Activated T-helper 2 cell treated with anti-CD3 and anti-CD28 coated beads, Interferon-gamma antibody, Interleukin-2, Interleukin-4, amounts not matched to agents 10 μg/mL and 5 μg/mL and 100 μg/mL, durations not matched to agents 14 hours and 24 hours and 36 hours (primary cell): ENCODE measurements around the gene ARHGEF3. TPM values are rescaled to one million over a fixed set of nuclear protein-coding genes. Genes with fewer than 3 reads are reported as not detected.
"Not testable (repeated sequence)": the region's sequence is repeated elsewhere in the genome, so short reads cannot be mapped to it uniquely, and the experiment has no call there.

ENCODE experiments used
- DNase-seq: peaks from one replicate; pipeline ENCODE4 v3.0.0; 2021; ENCODE audit warnings: low spot score
- H3K27ac Mint-ChIP-seq: one replicate; pipeline ENCODE4 v1.8.0; 2021; ENCODE audit warnings: mixed read lengths
- H3K27me3 Mint-ChIP-seq: one replicate; pipeline ENCODE4 v1.8.0; 2021; ENCODE audit warnings: low read depth, mixed read lengths
- H3K36me3 Mint-ChIP-seq: one replicate; pipeline ENCODE4 v1.8.0; 2021; ENCODE audit warnings: low read depth, mixed read lengths
- H3K4me1 Mint-ChIP-seq: one replicate; pipeline ENCODE4 v1.8.0; 2021; ENCODE audit warnings: low read depth, mixed read lengths
- H3K4me3 Mint-ChIP-seq: one replicate; pipeline ENCODE4 v1.8.0; 2021; ENCODE audit warnings: low read depth, mild to moderate bottlenecking, moderate library complexity, mixed read lengths
- H3K9me3 Mint-ChIP-seq: one replicate; pipeline ENCODE4 v1.8.0; 2021; ENCODE audit warnings: mixed read lengths
- intact Hi-C: fragments of 100-400 bp; cut with micrococcal nuclease; formaldehyde crosslinking; loops from one replicate; pipeline ENCODE4 v1.15.1; 2023
- total RNA-seq: library from RNA; stranded (reverse); gene quantifications from 2 replicates; pipeline ENCODE4 v1.2.3, GENCODE V29; 2022

The ARHGEF3 gene
- total RNA-seq, 1 donor from 2014 or later = 38.3 TPM

DNA sequence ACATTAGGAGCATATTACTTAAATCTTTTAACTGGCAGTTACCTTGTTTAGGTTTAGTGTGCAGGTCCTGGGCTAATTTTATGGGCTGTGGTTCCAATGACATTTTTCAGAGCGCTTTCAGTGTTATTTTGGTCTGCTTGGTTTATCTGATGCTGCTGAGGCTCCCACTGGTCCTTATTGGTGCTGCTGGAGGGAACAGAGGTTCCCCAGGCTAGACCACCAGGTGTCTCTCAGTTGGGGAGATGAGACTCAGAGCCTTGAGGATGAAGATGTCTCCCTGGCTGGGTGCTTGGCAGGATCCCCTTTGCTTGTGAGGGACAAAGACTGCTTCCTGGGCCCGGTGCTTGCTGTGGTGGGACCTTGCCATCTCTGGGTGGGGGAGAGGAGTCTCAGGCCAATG is 90.4 kb downstream of the ARHGEF3 start:
- intact Hi-C loops = no loop called here
- Mint-ChIP-seq H3K27me3 (no peaks in the 10 kb centered on the region), H3K9me3 (peaks cover 10% of the 10 kb centered on the region), H3K27ac (no peak overlapping the region), H3K4me3 (no peak overlapping the region), H3K4me1 (peaks cover 8% of the 10 kb centered on the region), H3K36me3 (peaks cover 6% of the 10 kb centered on the region)
- DNase-seq = no peak

- not testable (repeated sequence) for H3K27me3 Mint-ChIP-seq, H3K36me3 Mint-ChIP-seq, H3K9me3 Mint-ChIP-seq, DNase-seq, H3K27ac Mint-ChIP-seq, H3K4me3 Mint-ChIP-seq
- peaks cover 24% of the 10 kb centered on the region for H3K4me1 Mint-ChIP-seq
- intact Hi-C loops = loop anchor here (5.0 kb wide), 1 partner anchor 50 kb away; no protein-coding TSS in a partner anchor
Observed at GRCh38 chr3:56707412-56707811, 94.3 kb downstream of the ARHGEF3 start.

DNA sequence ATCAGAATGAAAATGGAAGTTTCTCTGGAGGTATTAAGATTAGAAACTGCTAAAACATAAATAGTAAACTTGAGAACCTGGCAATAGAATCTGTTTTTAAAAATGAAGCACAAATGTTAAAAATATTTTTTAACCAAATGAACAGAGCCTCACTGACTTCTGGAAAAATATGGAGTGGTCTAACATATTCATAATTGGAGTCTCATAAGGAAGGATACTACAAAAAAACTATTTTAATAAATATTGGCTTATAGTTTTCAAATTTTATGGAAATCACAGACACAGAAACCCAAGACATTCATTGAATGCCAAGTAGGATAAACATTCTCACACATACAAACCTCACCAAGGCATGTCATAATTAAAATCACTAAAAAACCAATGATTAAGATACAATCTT is 95.1 kb downstream of the ARHGEF3 start:
- Mint-ChIP-seq H3K27me3 (no peaks in the 10 kb centered on the region), H3K9me3 (no peaks in the 10 kb centered on the region), H3K4me3 (no peak overlapping the region), H3K36me3 (no peaks in the 10 kb centered on the region), H3K27ac (no peak overlapping the region), H3K4me1 (peaks cover 24% of the 10 kb centered on the region)
- intact Hi-C loops = loop anchor here (5.0 kb wide), 1 partner anchor 51 kb away; no protein-coding TSS in a partner anchor
- DNase-seq = no peak

GRCh38 chr3:56704706-56705105 is 97.0 kb downstream of the ARHGEF3 start:
- no peak for DNase-seq
- Mint-ChIP-seq H3K36me3 (no peaks in the 10 kb centered on the region), H3K4me1 (peaks cover 22% of the 10 kb centered on the region)

DNA sequence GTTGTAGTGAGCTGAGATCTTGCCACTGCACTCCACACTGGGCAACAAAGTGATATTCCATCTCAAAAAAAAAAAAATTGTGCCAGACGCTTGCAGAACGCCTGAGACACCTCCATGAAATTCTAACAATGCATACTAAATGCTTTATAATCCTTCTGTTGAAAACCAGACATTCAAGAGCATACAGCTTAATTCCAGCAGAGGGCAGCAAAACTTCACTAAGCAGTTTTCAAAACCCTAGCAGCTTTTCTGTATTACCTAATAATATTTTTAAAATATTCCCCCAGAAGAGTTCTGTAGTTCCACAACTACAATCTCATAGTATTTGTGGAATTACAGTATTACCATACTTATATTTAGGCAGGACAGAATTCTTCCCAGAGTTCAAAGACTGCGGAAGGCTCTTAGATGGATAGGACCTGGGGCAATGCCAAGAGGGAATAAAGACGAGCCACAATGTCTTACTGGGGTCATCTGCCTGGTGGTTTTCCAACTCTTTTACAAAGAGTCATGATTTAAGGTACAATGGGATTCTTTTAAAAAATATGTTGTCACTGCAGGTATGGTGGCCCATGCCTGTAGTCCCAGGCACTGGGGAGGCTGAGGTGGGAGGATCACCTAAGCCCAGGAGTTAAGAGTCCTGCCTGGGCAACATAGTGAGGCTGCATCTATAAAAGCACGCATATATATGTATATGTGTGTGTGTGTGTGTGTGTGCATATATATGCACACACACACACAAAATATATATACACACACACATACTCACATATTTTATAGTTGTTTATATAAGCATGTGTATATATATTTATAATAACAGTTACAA is 99.0 kb downstream of the ARHGEF3 start:
- no peak overlapping the region for H3K4me3 Mint-ChIP-seq

More at GRCh38 chr3:56704706-56705105, 97.0 kb downstream of the ARHGEF3 start:
- intact Hi-C loops = loop anchor here (5.0 kb wide), 1 partner anchor 53 kb away; no protein-coding TSS in a partner anchor
- Mint-ChIP-seq H3K27me3 (no peaks in the 10 kb centered on the region), H3K9me3 (no peaks in the 10 kb centered on the region), H3K27ac (peak overlapping the region; percentile 18), H3K4me3 (no peak overlapping the region)

DNA sequence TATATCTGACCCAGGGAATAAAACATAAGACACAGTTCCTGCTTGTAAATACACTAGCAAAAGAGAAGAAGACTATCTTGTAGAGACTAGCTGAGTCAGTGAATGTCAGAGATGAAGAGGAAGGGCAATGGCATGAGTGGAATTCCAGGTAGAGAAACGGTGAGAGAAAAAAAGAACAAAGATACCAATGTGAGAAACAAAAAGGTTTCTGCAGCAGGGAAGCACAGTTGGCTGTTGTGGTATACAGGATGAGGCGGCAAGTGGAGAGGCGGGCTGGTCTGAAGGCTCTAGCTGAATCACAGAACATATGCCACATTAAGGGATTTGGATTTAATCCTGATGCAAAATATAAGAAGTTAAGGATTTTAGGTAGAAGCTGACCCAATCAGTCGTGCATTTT is 101.6 kb downstream of the ARHGEF3 start:
- no peak overlapping the region for H3K27ac Mint-ChIP-seq
- no peaks in the 10 kb centered on the region for H3K9me3 Mint-ChIP-seq
- no peak for DNase-seq
- peaks cover 27% of the 10 kb centered on the region for H3K4me1 Mint-ChIP-seq
- H3K27me3 Mint-ChIP-seq = no peaks in the 10 kb centered on the region
- intact Hi-C loops = no loop called here
- H3K36me3 Mint-ChIP-seq = no peaks in the 10 kb centered on the region
- H3K4me3 Mint-ChIP-seq = no peak overlapping the region

More for the DNA sequence above, 99.0 kb downstream of the ARHGEF3 start:
- H3K36me3 Mint-ChIP-seq = no peaks in the 10 kb centered on the region
- H3K9me3 Mint-ChIP-seq = no peaks in the 10 kb centered on the region
- H3K27me3 Mint-ChIP-seq = no peaks in the 10 kb centered on the region
- peaks cover 22% of the 10 kb centered on the region for H3K4me1 Mint-ChIP-seq
- intact Hi-C loops = loop anchor here (1.0 kb wide), 2 partner anchors 97 to 287 kb away; no protein-coding TSS in a partner anchor
- peak; percentile 29 for DNase-seq
- no peak overlapping the region for H3K27ac Mint-ChIP-seq

GRCh38 chr3:56694867-56695683 is 106.7 kb downstream of the ARHGEF3 start:
- Mint-ChIP-seq H3K4me3 (no peak overlapping the region), H3K9me3 (no peaks in the 10 kb centered on the region)
- DNase-seq = no peak

DNA sequence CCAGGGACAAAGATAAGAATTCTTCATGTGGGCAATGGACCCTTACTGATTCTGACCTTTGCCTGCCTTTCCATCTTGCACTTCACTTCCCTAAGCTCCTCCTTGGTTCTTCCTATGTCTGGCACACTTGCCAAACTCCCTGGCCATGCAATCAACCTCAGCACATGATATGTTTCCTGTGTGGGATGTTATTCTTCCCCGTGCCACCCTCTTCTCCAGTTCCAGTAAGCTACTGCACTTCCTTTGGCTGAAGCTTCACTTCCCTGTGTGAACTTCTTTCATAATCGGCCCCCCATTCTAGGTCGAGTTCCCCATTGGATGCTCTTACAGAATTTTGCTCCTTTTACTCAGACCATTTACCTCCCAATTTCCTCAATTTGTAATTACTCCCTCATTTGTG is 108.0 kb downstream of the ARHGEF3 start:
- Mint-ChIP-seq H3K4me1 (peaks cover 37% of the 10 kb centered on the region), H3K36me3 (no peaks in the 10 kb centered on the region), H3K27me3 (no peaks in the 10 kb centered on the region), H3K27ac (no peak overlapping the region), H3K4me3 (peak overlapping the region; percentile 18), H3K9me3 (no peaks in the 10 kb centered on the region)
- DNase-seq = no peak
- intact Hi-C loops = loop anchor here (2.0 to 5.0 kb wide), 2 partner anchors 224 to 535 kb away; no protein-coding TSS in a partner anchor

More at GRCh38 chr3:56694867-56695683, 106.7 kb downstream of the ARHGEF3 start:
- intact Hi-C loops = loop anchor here (2.0 to 5.0 kb wide), 2 partner anchors 222 to 534 kb away; no protein-coding TSS in a partner anchor
- Mint-ChIP-seq H3K27ac (peak overlapping the region; percentile 81), H3K4me1 (peaks cover 39% of the 10 kb centered on the region), H3K27me3 (no peaks in the 10 kb centered on the region), H3K36me3 (no peaks in the 10 kb centered on the region)

DNA sequence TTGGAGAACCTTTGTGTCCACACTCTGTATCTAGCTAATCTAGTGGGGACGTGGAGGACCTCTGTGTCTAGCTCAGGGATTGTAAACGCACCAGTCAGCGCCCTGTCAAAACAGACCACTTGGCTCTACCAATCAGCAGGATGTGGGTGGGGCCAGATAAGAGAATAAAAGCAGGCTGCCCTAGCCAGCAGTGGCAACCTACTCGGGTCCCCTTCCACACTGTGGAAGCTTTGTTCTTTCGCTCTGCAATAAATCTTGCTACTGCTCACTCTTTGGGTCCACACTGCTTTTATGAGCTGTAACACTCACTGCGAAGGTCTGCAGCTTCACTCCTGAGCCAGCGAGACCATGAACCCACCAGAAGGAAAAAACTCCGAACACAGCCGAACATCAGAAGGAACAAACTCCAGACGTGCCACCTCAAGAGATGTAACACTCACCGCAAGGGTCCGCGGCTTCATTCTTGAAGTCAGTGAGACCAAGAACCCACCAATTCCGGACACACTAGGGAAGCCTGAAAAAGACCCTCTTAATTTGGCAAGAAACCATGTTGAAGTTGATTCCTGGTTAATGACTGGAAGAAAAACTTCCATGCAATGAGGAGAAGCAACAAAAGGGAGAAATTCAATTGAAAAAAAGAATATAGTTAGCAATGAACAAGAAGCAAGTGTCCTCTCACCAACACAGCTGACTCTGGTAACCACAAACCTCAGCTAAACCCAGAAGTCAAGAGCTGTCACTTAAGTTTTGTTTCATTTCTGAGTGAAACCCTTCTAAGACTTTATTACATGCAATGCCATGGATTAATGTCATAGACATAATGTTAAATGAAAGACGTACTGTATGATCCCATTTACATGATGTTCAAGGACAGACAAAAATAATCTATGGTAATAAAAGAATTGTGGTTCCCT is 109.0 kb downstream of the ARHGEF3 start:
- not testable (repeated sequence) for H3K36me3 Mint-ChIP-seq, H3K27me3 Mint-ChIP-seq, H3K9me3 Mint-ChIP-seq
- H3K27ac Mint-ChIP-seq = peak overlapping the region; percentile 70
- DNase-seq = peak; percentile 40
- intact Hi-C loops = loop anchor here (5.0 kb wide), 1 partner anchor 225 kb away; no protein-coding TSS in a partner anchor
- H3K4me3 Mint-ChIP-seq = peak overlapping the region; percentile 66
- peaks cover 41% of the 10 kb centered on the region for H3K4me1 Mint-ChIP-seq

GRCh38 chr3:56692001-56692365 is 109.8 kb downstream of the ARHGEF3 start:
- intact Hi-C loops = loop anchor here (5.0 kb wide), 1 partner anchor 225 kb away; no protein-coding TSS in a partner anchor
- not testable (repeated sequence) for H3K4me3 Mint-ChIP-seq, H3K27ac Mint-ChIP-seq, DNase-seq, H3K36me3 Mint-ChIP-seq, H3K9me3 Mint-ChIP-seq, H3K27me3 Mint-ChIP-seq
- peaks cover 41% of the 10 kb centered on the region for H3K4me1 Mint-ChIP-seq

GRCh38 chr3:56691165-56692000 is 110.4 kb downstream of the ARHGEF3 start:
- Mint-ChIP-seq H3K36me3 (no peaks in the 10 kb centered on the region), H3K27me3 (no peaks in the 10 kb centered on the region), H3K4me3 (no peak overlapping the region), H3K27ac (no peak overlapping the region), H3K9me3 (no peaks in the 10 kb centered on the region), H3K4me1 (peaks cover 39% of the 10 kb centered on the region)
- no peak for DNase-seq
- intact Hi-C loops = loop anchor here (5.0 kb wide), 1 partner anchor 226 kb away; no protein-coding TSS in a partner anchor
